Endothelial cell of umbilical vein (primary cell): ENCODE results near the gene SLC10A1. TPM values are rescaled to one million over a fixed set of nuclear protein-coding genes. Genes with fewer than 3 reads are reported as not detected.

Experiments used
- BruUV-seq: library from RNA; stranded (reverse); fragments of 400-500 nt; replicated peaks from 2 replicates; lab custom pipeline; 2021; lab: Mats Ljungman, UMichigan
- CTCF ChIA-PET: fragments of 300-600, 350-600 bp; sonication (Branson Sonifier 250); formaldehyde crosslinking; loops from one replicate; lab custom pipeline; 2021; ENCODE audit warnings: antibody characterized with exemption, inconsistent platforms; lab: Charles Lee
- POLR2A ChIA-PET: fragments of 300-600, 350-600 bp; sonication (Branson Sonifier 250); formaldehyde crosslinking; loops from one replicate; lab custom pipeline; 2021; ENCODE audit warnings: antibody characterized with exemption, inconsistent platforms; lab: Charles Lee
- DNase-seq: peaks from one replicate; pipeline ENCODE4 v3.0.0-alpha.2; 2011; ENCODE audit warnings: low read depth, low spot score
- FAIRE-seq: peaks from 2 replicates; lab custom pipeline; 2011; peaks lifted over from hg19 to GRCh38; lab: Jason Lieb, UNC
- H2AFZ ChIP-seq: 2 replicates; pipeline ENCODE4 v1.6.0; 2012; ENCODE audit warnings: low read depth, low read length, control low read depth, inconsistent platforms
- H3K27ac ChIP-seq: 2 replicates; pipeline ENCODE4 v1.5.1; 2011; ENCODE audit warnings: low read depth, mild to moderate bottlenecking, control low read depth, low read length, moderate library complexity; ENCODE audit not compliant: insufficient read depth
- H3K27me3 ChIP-seq, 2 experiments: 2 replicates each; pipeline versions ENCODE4 v1.6.0 to v1.6.1; 2011; ENCODE audit warnings: low read length in 2 of 2, mixed read lengths in 1 of 2; ENCODE audit not compliant: control insufficient read depth in 2 of 2, insufficient read depth in 2 of 2
- H3K36me3 ChIP-seq, 2 experiments: 2 replicates in 1 of 2; 3 replicates in 1 of 2; pipeline ENCODE4 v1.5.1; 2011; ENCODE audit warnings: low read length in 2 of 2, mild to moderate bottlenecking in 1 of 2, moderate library complexity in 1 of 2; ENCODE audit not compliant: control insufficient read depth in 2 of 2, insufficient read depth in 2 of 2; ENCODE audit errors: extremely low read depth in 1 of 2
- H3K4me1 ChIP-seq: 3 replicates; pipeline ENCODE4 v1.5.1; 2011; ENCODE audit warnings: mild to moderate bottlenecking, low read length; ENCODE audit not compliant: control insufficient read depth, insufficient read depth; ENCODE audit errors: extremely low read depth
- H3K4me2 ChIP-seq: 2 replicates; pipeline ENCODE4 v1.6.1; 2011; ENCODE audit warnings: low read length, control low read depth, mixed read lengths; ENCODE audit not compliant: insufficient read depth
- H3K4me3 ChIP-seq, 3 experiments: fragments of 200-600 bp in 1 of 3; sonication (generic), shearing (Covaris generic) in 1 of 3; replicated peaks in 1 of 3; 2 replicates each; pipeline ENCODE4 v1.5.1; 2011 to 2016; ENCODE audit warnings: control low read depth in 3 of 3, low read length in 3 of 3, mild to moderate bottlenecking in 2 of 3, inconsistent platforms in 1 of 3, low read depth in 1 of 3, moderate library complexity in 1 of 3; ENCODE audit not compliant: insufficient read depth in 1 of 3
- H3K79me2 ChIP-seq: 2 replicates; pipeline ENCODE4 v1.6.0; 2012; ENCODE audit warnings: low read length, inconsistent platforms; ENCODE audit not compliant: control insufficient read depth, insufficient read depth
- H3K9ac ChIP-seq: replicated peaks from 2 replicates; pipeline ENCODE3; 2011; ENCODE audit warnings: low read length, control low read depth; ENCODE audit not compliant: insufficient read depth; ENCODE audit errors: extremely low read depth
- H3K9me1 ChIP-seq: replicated peaks from 3 replicates; pipeline ENCODE4 v1.6.0; 2011; ENCODE audit warnings: mild to moderate bottlenecking, low read length; ENCODE audit not compliant: control insufficient read depth, insufficient read depth; ENCODE audit errors: extremely low read depth
- H3K9me3 ChIP-seq: replicated peaks from 2 replicates; pipeline ENCODE4 v1.5.1; 2012; ENCODE audit warnings: low read length, inconsistent platforms; ENCODE audit not compliant: control insufficient read depth, insufficient read depth
- H4K20me1 ChIP-seq: replicated peaks from 2 replicates; pipeline ENCODE3; 2011; ENCODE audit warnings: mild to moderate bottlenecking, low read length; ENCODE audit not compliant: control insufficient read depth, insufficient read depth; ENCODE audit errors: extremely low read depth
- CTCF ChIP-seq, 2 donors: IDR thresholded peaks; 1 replicate in 1 of 2; 2 replicates in 1 of 2; pipeline ENCODE4 v1.5.1; 2011; ENCODE audit warnings: low read length in 2 of 2, mild to moderate bottlenecking in 2 of 2, moderate library complexity in 2 of 2, control low read depth in 1 of 2, inconsistent platforms in 1 of 2, low read depth in 1 of 2; ENCODE audit not compliant: insufficient read depth in 1 of 2; ENCODE audit errors: extremely low read depth in 1 of 2
- EZH2 ChIP-seq: IDR thresholded peaks from 2 replicates; pipeline ENCODE4 v1.6.1; 2012; ENCODE audit warnings: borderline replicate concordance, low read depth, mild to moderate bottlenecking, moderate library complexity, low read length, inconsistent platforms; ENCODE audit not compliant: severe bottlenecking
- FOS ChIP-seq: IDR thresholded peaks from 2 replicates; pipeline ENCODE4 v1.6.1; 2011; ENCODE audit warnings: mild to moderate bottlenecking, low read length, moderate library complexity, borderline replicate concordance; ENCODE audit not compliant: insufficient read depth
- GATA2 ChIP-seq: IDR thresholded peaks from 2 replicates; pipeline ENCODE4 v1.7.0; 2011; ENCODE audit warnings: low read depth, mild to moderate bottlenecking, moderate library complexity, mixed read lengths, low read length; ENCODE audit not compliant: insufficient read length, insufficient read depth
- JUN ChIP-seq: IDR thresholded peaks from 2 replicates; pipeline ENCODE4 v1.6.1; 2011; ENCODE audit warnings: borderline replicate concordance, low read depth; ENCODE audit not compliant: insufficient read length, insufficient read depth
- MAX ChIP-seq: IDR thresholded peaks from 2 replicates; pipeline ENCODE4 v1.6.1; 2011; ENCODE audit not compliant: insufficient read depth, insufficient read length
- MYC ChIP-seq: IDR thresholded peaks from one replicate; pipeline ENCODE4 v1.6.1; 2011; ENCODE audit warnings: mild to moderate bottlenecking, low read depth, low read length
- POLR2A ChIP-seq: IDR thresholded peaks from 2 replicates; pipeline ENCODE4 v1.6.1; 2012; ENCODE audit warnings: low read depth, mild to moderate bottlenecking, control low read depth, low read length
- POLR2AphosphoS5 ChIP-seq: IDR thresholded peaks from 2 replicates; pipeline ENCODE4 v1.6.1; 2012; ENCODE audit warnings: low read depth, mild to moderate bottlenecking, control low read depth, low read length, moderate library complexity; ENCODE audit not compliant: insufficient read depth
- dilution Hi-C: fragments of 300-500 bp; cut with MboI; formaldehyde crosslinking; loops from one replicate; pipeline ENCODE4 v1.15.0; 2019; ENCODE audit warnings: low sequenced_read_pairs; ENCODE audit not compliant: extremely low pct_ligation_motif_present
- intact Hi-C: fragments of 100-400 bp; cut with micrococcal nuclease; formaldehyde crosslinking; loops from one replicate; pipeline ENCODE4 v1.10.0; 2022
- polyA plus RNA-seq, 4 experiments: library from polyadenylated mRNA; depleted of rRNA in 3 of 4; stranded (reverse) in 3 of 4; unstranded in 1 of 4; fragments of >200 nt; gene quantifications; 2 replicates each; pipeline versions ENCODE4 v1.2.1 to v1.2.3, GENCODE V29; 2011 to 2012; ENCODE audit warnings: missing spikeins in 1 of 4
- total RNA-seq: library from RNA; stranded (reverse); gene quantifications from 2 replicates; pipeline ENCODE4 v1.2.3, GENCODE V29; 2021

SLC10A1 gene
- total and polyA plus RNA-seq, 2 donors (not counting 3 experiments of a cell fraction or from before 2014, with no cell fraction given): not detected

GRCh38 chr14:69819607-69820006 is 22.6 kb upstream of the SLC10A1 start:
- FAIRE-seq: no peak
- Histone ChIP-seq H4K20me1 (no peaks in the 10 kb centered on the region), H3K4me1 (no peaks in the 10 kb centered on the region), H3K27ac (no peak overlapping the region), H2AFZ (no peak overlapping the region), H3K4me2 (no peak overlapping the region), H3K4me3 (no peak overlapping the region), H3K36me3 (no peaks in the 10 kb centered on the region), H3K9ac (no peak overlapping the region), H3K9me3 (no peaks in the 10 kb centered on the region), H3K79me2 (no peaks in the 10 kb centered on the region), H3K27me3 (peaks cover 4 to 10% of the 10 kb centered on the region in 2 experiments), H3K9me1 (no peaks in the 10 kb centered on the region)
- BruUV-seq: no TSS peak
- TF ChIP-seq EZH2: no peak
- TF ChIP-seq MAX: no peak
- TF ChIP-seq JUN: no peak
- TF ChIP-seq POLR2A: no peak
- no peak for TF ChIP-seq MYC
- no peak for TF ChIP-seq CTCF (IDR thresholded peaks at IDR 0.05; ENCODE audit: extremely low read depth in 1 of 2, insufficient read depth in 1 of 2, low read depth in 1 of 2, low read length in 2 of 2)
- TF ChIP-seq FOS: no peak
- TF ChIP-seq GATA2: no peak
- TF ChIP-seq POLR2AphosphoS5: no peak
- ChIA-PET POLR2A (no interaction called here), CTCF (interaction anchor here (1.3 to 9.8 kb wide), 4 partner anchors 180 to 498 kb away, joined by 3 to 255 read pairs (median 34); no protein-coding TSS in a partner anchor)
- dilution Hi-C loops (no loop called here), intact Hi-C loops (loop anchor here (2.0 to 5.0 kb wide), 3 partner anchors 57 to 498 kb away; no protein-coding TSS in a partner anchor)
- no peak for DNase-seq
